ENCODE measurements around the gene VPS13D.
"Not testable (repeated sequence)": the region's sequence is repeated elsewhere in the genome, so short reads cannot be mapped to it uniquely, and the experiment has no call there.

VPS13D gene

GRCh38 chr1:12383786-12384185 is 154.0 kb downstream of the VPS13D start:
- DNase-seq (ENCODE audit: low read depth) = no peak
- no peak for TF ChIP-seq CTCF (IDR thresholded peaks at IDR 0.05; ENCODE audit: control insufficient read depth, extremely low read depth, insufficient read depth)
- no peak overlapping the region for H3K4me3 ChIP-seq (ENCODE audit: low read depth, low read length)

- no peak for TF ChIP-seq CTCF (IDR thresholded peaks at IDR 0.05; ENCODE audit: control insufficient read depth, extremely low read depth, insufficient read depth)
- DNase-seq (ENCODE audit: low read depth) = no peak
- H3K4me3 ChIP-seq (ENCODE audit: low read depth, low read length) = no peak overlapping the region
Measured at GRCh38 chr1:12384836-12385456, 155.1 kb downstream of the VPS13D start.

GRCh38 chr1:12386130-12386529 is 156.3 kb downstream of the VPS13D start:
- H3K4me3 ChIP-seq (ENCODE audit: low read depth, low read length) = no peak overlapping the region
- TF ChIP-seq CTCF (IDR thresholded peaks at IDR 0.05; ENCODE audit: control insufficient read depth, extremely low read depth, insufficient read depth) = no peak
- no peak for DNase-seq (ENCODE audit: low read depth)

GRCh38 chr1:12387641-12388040 is 157.8 kb downstream of the VPS13D start:
- DNase-seq (ENCODE audit: low read depth) = no peak
- H3K4me3 ChIP-seq (ENCODE audit: low read depth, low read length) = no peak overlapping the region
- TF ChIP-seq CTCF (IDR thresholded peaks at IDR 0.05; ENCODE audit: control insufficient read depth, extremely low read depth, insufficient read depth) = no peak

GRCh38 chr1:12390296-12390695 is 160.5 kb downstream of the VPS13D start:
- not testable (repeated sequence) for H3K4me3 ChIP-seq (ENCODE audit: low read depth, low read length); DNase-seq (ENCODE audit: low read depth)

- no peak overlapping the region for H3K4me3 ChIP-seq (ENCODE audit: low read depth, low read length)
- TF ChIP-seq CTCF (IDR thresholded peaks at IDR 0.05; ENCODE audit: control insufficient read depth, extremely low read depth, insufficient read depth) = no peak
- no peak for DNase-seq (ENCODE audit: low read depth)
Measured at GRCh38 chr1:12397462-12398450, 167.9 kb downstream of the VPS13D start.

- DNase-seq (ENCODE audit: low read depth) = no peak
- TF ChIP-seq CTCF (IDR thresholded peaks at IDR 0.05; ENCODE audit: control insufficient read depth, extremely low read depth, insufficient read depth) = no peak
- H3K4me3 ChIP-seq (ENCODE audit: low read depth, low read length) = no peak overlapping the region
Measured at GRCh38 chr1:12398479-12398878, 168.6 kb downstream of the VPS13D start.

Measured in LNCaP clone FGC (cell line).